BJ (cell line): ENCODE data around the gene TMEM255B. TPM values are rescaled to one million over a fixed set of nuclear protein-coding genes. Genes with fewer than 3 reads are reported as not detected.

Source experiments
- CTCF ChIA-PET: fragments of 350-600 bp; formaldehyde crosslinking; extraction: SDS; loops from one replicate; lab custom pipeline; 2021; ENCODE audit warnings: antibody characterized with exemption, inconsistent platforms; lab: Yijun Ruan, JAX
- POLR2A ChIA-PET: fragments of 300-600 bp; sonication (Branson Sonifier 250); formaldehyde crosslinking; extraction: SDS; loops from one replicate; lab custom pipeline; 2021; ENCODE audit warnings: antibody characterized with exemption; lab: Charles Lee
- DNase-seq: peaks from one replicate; pipeline ENCODE4 v3.0.0-alpha.2; 2011; ENCODE audit warnings: low read depth
- H3K27me3 ChIP-seq: 2 replicates; pipeline ENCODE4 v1.6.0; 2011; ENCODE audit warnings: low read length; ENCODE audit not compliant: control insufficient read depth, insufficient read depth
- H3K36me3 ChIP-seq: 2 replicates; pipeline ENCODE4 v1.5.1; 2011; ENCODE audit warnings: low read length; ENCODE audit not compliant: control insufficient read depth, insufficient read depth
- H3K4me3 ChIP-seq: 2 replicates; pipeline ENCODE4 v1.5.1; 2011; ENCODE audit warnings: low read depth, mild to moderate bottlenecking, control low read depth, low read length
- CTCF ChIP-seq: IDR thresholded peaks from 2 replicates; pipeline ENCODE4 v1.5.1; 2011; ENCODE audit warnings: low read depth, mild to moderate bottlenecking, control low read depth, inconsistent platforms, low read length, moderate library complexity; ENCODE audit not compliant: insufficient read depth
- polyA plus RNA-seq: library from polyadenylated mRNA; depleted of rRNA; stranded (reverse); fragments of >200 nt; gene quantifications from 2 replicates; pipeline ENCODE4 v1.2.3, GENCODE V29; 2011

Gene TMEM255B
- polyA plus RNA-seq, 1 experiment, result 1.9 TPM

- ChIA-PET POLR2A (no interaction called here), CTCF (interaction anchor here (0.8 kb wide), 1 partner anchor 32 kb away, joined by 4 read pairs; no protein-coding TSS in a partner anchor)
- TF ChIP-seq CTCF, result no peak
Measured at GRCh38 chr13:113782472-113782871, 23.4 kb downstream of the TMEM255B start.

DNA sequence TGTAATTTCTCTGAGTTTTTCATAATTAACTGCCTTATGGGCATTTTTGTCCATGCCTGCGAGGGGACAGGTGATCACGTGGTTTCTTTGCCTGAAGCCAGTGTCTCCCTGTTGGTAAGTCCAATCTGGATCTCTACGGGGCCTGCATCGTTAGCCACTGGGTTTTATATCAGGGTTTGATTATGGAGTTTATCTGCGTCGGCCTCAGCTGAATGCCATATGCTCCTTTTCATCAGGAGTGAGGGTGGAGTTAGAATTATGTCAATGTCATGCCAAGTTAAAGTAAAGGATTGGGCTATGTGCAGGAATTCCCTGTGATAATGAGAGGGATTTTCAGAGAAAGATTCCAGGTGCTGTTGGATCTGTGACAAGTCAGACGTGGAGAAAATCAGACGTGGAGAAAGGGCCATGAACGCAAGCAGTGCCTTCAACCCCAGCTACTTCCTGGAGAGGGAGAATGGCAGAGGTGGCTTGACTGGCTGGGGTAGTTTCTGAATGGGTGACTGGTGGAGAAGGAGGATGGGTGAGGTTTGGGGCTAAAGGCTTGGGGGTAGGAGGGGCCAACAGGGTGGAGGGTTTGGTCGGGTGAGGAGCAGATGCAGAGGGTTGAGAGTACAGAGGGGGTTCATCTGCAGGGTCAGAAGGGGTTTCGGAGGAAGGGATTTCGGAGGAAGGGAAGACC lies 24.3 kb downstream of the TMEM255B start:
- Histone ChIP-seq H3K27me3 (peaks cover 5% of the 10 kb centered on the region), H3K4me3 (no peak overlapping the region), H3K36me3 (no peaks in the 10 kb centered on the region)
- ChIA-PET POLR2A (no interaction called here), CTCF (no interaction called here)
- DNase-seq, result no peak
- TF ChIP-seq CTCF, result no peak

More at GRCh38 chr13:113782472-113782871, 23.4 kb downstream of the TMEM255B start:
- H3K27me3 ChIP-seq, result peaks cover 5% of the 10 kb centered on the region
- DNase-seq, result no peak
- no peaks in the 10 kb centered on the region for H3K36me3 ChIP-seq
- H3K4me3 ChIP-seq, result no peak overlapping the region

DNA sequence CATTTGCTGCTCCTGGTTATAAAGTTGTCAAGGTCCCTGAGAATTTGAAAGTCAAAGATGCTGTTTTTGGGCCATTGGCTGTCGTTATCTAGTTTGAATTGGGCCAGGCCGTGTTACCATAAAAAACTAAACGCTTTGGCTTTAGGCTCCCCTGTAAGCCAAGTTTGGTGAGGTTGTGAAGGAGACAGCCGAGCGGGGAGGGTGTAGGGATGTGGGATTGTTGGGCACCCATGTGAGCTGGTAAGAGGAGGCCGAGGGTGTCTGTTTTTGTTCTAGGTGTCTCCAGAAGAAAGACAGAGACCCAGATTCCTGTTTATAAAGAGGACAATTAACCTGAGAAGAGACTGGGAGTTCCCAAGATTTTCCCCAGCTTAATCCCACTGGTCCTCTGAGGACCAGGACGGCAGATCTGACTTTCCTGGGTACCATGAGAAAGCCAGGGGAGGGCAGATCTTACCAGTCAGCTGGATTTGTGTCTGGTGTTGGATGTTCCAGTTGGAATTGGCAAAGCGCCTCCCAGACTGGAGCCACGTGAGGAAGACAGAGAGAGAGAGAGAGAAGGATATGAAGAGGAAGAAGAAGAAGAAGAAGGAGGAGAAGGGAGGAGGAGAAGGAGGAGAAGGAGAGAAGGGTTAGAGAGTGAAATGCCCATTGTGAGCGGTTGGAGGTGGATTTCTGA lies 25.1 kb downstream of the TMEM255B start:
- ChIA-PET POLR2A (no interaction called here), CTCF (interaction anchor here (1.0 to 1.2 kb wide), 2 partner anchors 18 to 61 kb away, joined by 3 read pairs; no protein-coding TSS in a partner anchor)
- TF ChIP-seq CTCF, result no peak
- DNase-seq, result no peak
- Histone ChIP-seq H3K4me3 (no peak overlapping the region), H3K27me3 (peaks cover 5% of the 10 kb centered on the region), H3K36me3 (no peaks in the 10 kb centered on the region)

GRCh38 chr13:113784645-113785024 lies 25.6 kb downstream of the TMEM255B start:
- no peak for DNase-seq
- ChIA-PET POLR2A (no interaction called here), CTCF (interaction anchor here (0.6 to 1.2 kb wide), 4 partner anchors 8 to 61 kb away, joined by 3 read pairs; no protein-coding TSS in a partner anchor)
- TF ChIP-seq CTCF, result no peak
- peaks cover 4% of the 10 kb centered on the region for H3K27me3 ChIP-seq
- H3K36me3 ChIP-seq, result no peaks in the 10 kb centered on the region
- no peak overlapping the region for H3K4me3 ChIP-seq

DNA sequence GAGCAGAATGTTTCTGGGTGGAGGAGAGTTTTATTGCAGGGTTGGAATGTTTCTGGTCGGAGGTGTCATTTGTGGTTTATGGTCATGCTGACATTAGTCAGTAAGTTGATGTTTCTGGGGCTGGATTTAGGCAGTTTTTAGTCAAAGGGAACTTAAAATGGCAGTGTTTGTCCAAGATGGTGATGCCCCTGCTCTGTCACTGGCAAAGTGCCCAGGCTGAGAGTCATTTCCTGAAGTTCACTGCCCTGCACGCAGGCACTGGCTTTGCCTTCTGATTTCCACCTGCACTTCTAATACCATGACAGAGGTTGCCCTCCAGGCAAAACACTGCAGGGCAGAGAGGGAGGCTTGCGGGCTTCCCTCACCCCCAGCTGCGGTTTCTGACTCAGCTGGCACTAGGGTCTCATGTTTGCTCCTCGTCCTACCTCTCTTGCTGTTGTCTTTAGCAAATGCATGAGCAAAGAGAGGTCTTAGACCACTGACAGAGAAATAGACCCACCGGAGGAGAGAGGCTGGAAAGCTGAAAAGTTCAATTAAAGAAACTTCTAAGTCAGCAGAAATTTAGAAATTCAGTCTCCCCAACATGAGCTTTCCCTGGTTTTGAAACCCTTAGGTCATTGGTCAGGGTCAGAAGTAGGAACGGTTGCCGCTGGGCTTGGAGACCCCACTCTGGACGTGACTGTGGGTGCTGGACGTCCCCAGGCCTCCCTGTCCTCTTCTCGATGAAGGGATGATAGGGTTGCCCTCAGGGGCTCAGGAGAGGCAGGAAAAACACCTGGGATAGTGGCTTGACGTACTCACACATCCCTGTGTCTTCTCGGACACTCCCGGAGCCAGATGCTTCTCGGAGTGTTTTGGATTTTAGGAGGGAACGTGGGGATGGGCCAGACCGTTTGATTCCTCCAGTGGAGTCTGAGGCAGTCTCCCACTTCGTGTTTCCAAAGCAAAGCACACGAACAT lies 26.3 kb downstream of the TMEM255B start:
- TF ChIP-seq CTCF, result no peak
- Histone ChIP-seq H3K36me3 (no peaks in the 10 kb centered on the region), H3K4me3 (no peak overlapping the region), H3K27me3 (peaks cover 4% of the 10 kb centered on the region)
- ChIA-PET POLR2A (no interaction called here), CTCF (interaction anchor here (0.6 to 1.2 kb wide), 4 partner anchors 9 to 62 kb away, joined by 3 read pairs; no protein-coding TSS in a partner anchor)
- peak; percentile 71 for DNase-seq
